GM18519 (cell line): Measurements from ENCODE around the gene PHTF2.
"Not testable (repeated sequence)": the region's sequence is repeated elsewhere in the genome, so short reads cannot be mapped to it uniquely, and the experiment has no call there.

Experiments
- ATAC-seq: cut with Tn5 transposase; IDR thresholded peaks from one replicate; pipeline ENCODE4 v1.9.1; 2021; ENCODE audit warnings: mild to moderate bottlenecking, moderate library complexity; ENCODE audit not compliant: unreplicated experiment, low FRiP score

The PHTF2 gene

DNA sequence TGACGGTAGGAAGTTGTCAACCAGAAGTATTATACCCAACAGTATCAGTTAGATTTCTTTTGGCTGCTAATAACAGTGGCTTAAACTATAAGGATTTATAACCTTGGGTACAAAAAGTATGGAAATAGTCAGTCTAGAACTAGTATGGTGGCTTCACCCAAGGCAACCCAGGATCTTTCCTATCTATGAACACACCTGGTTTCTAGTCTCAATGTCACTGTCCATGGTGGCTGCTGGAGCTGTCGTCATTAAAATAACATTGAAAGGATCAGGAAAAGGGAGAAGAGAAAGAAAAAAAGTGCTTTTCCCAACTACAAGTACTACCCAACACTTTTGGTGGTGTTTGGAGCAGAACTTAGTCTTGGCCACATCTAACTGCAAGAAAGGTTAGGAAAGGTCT is 27.7 kb downstream of the PHTF2 start:
- ATAC-seq, result no peak

DNA sequence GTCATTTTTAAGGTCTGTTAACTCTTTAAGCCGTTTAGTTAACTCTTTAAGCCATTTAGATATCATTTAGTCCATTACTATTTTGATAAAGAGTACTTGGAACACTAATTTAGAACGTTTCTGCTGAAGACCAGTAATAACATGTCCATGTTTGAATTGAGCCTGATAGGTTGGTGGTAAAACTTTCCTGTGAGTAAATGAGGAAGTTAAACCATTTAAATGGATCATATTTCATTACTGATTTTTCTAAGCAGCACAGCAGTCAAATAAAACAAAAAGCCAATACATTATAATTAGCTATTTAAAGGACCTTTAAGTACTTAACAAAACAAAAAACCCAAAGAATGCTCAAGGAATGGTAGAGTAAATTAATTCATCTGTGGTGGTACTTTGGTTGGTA is 29.4 kb downstream of the PHTF2 start:
- ATAC-seq, result no peak

DNA sequence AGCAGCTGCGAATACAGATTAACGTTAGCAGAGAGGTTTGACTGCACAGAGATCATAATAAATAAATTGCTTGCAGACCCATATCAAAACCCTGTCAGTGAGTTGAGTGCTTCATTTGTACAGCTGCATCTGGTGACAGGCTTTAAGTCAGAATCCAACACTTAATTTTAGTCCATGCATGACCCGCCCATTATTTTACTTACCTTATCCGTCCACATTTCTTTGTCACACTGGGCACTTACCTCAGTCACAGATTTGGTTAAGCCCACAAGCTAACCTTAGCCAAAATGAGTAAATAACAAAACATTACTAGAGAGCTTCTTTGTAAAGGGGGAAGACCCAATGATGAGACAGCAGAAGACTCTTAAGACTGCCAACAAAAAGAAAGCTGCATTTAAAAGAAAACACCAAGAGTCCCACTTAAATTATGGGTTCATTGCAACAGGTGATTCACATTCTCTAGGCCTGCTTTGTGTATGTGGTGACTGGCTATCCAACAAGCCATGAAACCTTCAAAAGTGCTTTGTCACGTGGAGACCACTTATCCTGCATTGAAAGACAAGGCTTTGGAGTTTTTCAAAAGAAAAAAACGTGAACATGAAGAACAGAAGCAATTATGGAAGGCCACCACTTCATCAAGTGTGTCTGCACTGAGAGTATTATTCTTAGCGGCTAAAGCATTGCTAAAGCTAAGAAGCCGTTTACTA is 32.2 kb downstream of the PHTF2 start:
- no peak for ATAC-seq

DNA sequence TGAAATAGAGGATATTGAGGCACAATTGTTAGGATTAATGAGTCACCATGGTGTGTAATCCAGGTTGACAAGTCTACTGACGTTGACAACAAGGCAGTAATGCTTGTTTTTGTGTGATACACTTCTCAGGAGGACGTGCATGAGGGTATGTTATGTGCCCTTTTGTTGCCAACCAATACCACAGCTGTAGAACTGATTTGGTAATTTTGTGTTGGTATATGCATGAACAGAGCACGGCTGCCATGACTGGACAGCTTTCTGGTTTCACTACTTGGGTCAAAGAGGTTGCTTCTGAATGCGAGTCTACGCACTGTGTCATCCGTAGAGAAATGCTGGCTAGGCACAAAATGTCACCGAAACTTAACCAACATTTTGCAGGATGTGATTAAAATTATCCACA is 32.9 kb downstream of the PHTF2 start:
- ATAC-seq, result no peak

DNA sequence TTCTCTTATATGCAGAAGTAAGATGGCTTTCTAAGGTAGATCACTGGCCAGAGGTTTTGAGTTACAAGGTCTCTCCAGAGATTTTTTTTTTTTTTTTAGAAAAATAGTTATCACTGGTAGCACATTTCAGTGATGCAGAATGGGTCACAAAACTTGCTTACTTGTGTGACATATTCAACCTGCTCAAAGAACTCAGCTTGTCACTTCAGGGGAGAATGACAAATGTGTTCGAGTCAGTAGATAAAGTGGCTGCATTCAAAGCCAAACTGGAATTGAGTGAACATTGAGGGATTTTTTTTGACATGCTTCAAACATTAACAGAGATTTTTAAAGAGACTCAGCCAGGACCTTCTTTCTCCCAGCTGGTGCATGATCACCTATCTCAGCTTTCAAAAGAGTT is 33.4 kb downstream of the PHTF2 start:
- ATAC-seq, result no peak

DNA sequence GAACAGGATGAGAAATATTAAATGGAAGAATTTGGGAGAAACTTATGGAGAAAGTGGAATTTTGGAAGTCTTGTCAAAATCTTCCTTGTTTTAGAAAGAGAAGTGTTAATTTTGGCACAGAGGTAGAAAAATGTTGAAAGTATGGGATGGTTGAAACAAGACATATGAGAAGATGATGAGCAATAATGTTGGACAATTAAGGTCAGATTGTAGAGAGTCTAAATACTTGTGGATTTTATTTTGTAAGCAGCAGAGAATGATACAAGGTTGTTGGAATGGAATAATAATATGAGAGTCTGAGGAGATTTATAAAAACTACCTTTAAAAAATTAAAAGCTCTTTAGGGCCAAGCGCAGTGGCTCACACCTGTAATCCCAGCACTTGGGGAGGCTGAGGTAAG is 34.6 kb downstream of the PHTF2 start:
- ATAC-seq, result no peak

DNA sequence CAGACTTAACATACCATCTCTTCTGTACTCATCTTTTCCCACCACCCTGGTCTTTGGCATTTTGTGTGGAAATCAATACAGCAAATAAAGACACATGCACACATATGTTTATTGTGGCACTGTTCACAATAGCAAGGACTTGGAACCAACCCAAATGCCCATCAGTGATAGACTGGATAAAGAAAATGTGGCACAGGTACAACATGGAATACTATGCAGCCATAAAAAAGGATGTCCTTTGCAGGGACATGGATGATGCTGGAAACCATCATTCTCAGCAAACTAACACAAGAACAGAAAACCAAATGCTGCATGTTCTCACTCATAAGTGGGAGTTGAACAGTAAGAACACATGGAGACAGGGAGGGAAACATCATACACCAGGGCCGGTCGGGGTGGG is 37.9 kb downstream of the PHTF2 start:
- ATAC-seq, result not testable (repeated sequence)

DNA sequence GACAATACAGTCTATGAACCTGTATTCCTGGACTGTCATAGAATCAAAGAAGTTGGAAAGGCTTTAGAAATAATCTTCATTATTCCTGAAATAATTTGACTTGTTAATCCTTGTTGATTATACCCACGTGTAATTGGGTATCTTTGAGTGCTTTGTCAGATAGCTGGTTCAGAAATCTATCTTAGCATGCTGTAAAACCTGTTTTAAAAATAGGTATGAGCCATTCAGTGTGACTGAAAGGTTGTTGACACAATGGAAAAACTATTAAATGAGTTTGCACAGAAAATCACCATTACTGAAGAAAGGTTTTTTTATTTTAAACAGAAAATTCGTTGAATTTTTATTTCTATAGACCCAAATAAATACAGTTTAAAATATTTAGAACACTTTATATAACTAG is 38.7 kb downstream of the PHTF2 start:
- no peak for ATAC-seq

DNA sequence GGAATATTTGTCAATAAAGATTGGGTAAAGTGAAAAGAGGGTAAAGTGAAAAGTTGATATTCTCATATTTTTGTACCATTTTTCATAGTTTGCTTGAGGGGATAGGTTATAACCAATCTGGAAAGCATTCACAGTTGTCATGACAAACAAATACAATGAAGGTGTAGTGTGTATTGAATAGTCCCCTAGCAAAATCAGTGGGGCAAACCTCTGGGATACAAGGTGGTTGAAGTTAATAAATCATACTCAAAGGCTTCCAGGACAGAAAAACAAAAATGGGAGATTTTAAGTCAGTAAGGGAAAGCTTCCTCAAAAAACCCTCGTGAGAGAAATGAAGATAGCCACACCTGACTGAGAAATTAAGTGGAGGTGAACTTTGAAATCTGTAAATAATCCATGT is 39.4 kb downstream of the PHTF2 start:
- no peak for ATAC-seq

DNA sequence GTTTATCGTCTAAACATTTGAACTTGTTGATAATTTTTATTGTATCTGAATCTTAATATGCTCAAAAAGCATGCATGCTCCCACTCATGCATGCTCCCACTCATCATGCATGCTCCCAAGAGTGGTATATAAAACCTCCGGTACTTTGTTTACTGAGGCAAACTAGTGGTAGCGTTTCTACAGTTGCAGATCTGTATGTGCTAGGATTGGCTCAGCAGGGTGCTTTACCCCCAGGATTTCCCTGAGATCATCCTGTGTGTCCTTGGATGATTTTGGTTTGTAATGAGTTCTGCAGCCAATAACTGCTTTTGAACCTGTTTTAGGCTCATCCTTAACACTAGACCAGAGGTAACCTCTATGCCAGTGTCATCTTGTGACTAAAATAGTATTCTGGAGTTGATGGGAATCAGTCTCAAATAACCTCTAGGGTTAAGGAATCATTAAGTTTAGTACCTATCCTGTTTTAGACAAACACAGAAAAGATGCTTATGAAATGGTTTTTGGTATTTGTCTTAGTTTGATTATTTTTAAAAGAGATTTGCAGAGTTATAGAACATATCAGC is 40.4 kb downstream of the PHTF2 start:
- ATAC-seq, result no peak

DNA sequence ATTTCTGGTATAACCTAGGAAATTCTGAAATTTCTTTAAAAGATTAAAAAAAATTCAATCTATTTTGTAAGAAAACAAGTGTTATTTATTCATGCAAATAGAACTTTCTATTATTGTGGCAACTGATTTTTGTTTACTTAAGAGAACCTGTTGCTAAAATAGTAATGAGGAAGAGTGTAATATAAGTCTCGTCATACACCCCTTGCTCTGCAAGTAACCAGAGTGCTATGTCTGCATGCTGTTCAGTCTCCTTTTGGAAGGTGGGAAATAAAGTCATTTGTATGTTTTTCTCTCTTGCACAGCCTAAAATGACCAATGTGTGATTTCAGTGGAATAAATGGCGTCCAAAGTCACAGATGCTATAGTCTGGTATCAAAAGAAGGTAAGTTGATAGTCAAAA is 41.3 kb downstream of the PHTF2 start:
- no peak for ATAC-seq

DNA sequence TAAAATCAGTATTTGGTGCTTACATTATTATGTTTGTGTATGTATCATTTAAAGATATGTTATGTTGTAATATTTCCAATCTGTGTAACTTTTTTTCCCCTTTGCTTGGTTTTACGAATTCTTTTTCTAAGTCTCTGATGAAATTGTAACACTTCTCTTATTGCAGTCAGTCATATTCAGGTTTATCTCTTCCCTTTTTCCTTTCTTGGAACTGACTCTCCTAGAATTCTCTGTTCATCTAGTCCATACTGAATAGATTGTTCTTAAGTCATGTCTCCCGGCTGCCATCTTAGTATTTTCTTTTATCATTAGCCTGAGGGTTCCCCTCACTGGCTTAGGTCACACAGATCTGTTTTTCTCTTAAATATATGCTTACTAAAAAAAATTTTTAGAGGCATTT is 44.6 kb downstream of the PHTF2 start:
- ATAC-seq, result no peak

DNA sequence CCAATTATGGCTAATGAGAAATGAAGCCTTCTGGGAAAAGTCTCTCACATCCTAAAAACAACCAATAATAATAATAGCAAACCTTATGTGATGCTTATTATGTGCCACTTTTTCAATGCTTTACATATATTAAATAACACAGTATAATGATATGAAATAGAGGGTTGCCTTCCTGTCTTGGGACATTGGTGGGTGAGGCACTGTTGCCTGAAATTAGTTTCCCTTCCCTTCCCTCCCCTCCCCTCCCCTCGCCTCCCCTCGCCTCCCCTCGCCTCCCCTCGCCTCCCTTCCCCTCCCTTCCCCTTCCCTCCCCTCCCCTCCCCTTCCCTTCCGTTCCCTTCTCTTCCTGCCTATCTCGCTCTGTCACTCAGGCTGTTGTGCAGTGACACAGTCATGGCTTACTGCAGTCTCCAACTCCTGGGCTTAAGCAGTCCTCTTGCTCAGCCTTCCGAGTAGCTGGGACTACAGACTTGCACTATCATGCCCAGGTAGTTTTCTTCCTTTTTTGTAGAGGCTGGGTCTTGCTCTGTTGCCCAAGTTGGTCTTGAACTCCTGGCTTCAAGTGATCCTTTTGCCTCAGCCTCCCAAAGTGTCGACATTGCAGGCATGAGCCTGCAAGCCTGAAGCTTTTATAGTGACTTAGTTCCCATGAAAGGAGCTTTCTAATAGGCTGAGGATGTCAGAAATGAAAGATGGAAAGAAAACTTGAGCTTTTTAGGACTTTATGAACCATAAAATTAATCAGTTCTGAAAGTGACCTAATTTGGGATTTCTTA is 47.9 kb downstream of the PHTF2 start:
- no peak for ATAC-seq

DNA sequence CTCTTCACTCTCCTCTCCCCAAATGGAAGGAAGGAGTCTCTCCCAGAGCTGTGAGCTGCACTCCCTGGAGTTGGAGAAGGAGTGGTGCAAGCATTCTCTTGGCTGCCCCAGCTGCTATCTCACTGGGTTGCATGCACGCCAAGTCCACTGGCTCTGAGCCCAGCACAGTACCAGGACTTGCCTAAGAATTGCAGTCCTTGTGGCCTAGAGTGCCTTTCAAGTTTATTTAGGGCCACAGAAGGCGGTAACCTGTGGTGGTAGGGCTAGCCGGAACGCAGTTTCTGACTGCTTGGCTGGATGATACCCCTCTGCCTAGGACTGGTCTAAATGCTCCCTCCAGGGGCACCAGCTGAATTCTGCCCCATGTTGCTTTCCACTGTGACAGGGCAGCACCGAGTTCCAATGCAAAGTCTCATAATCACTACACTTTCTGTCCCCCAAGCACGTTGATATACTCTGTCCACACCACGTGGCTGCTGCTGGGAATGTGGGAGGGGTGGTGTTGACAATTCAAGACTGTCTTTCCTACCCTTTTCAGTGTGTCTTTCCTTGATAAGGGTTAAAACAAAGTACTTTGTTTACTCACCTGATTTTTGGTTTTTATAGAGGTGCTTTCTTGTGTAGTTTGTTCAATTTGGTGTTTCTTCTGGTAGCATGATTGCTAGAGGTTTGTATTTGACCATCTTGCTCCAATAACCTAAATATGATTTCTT is 57.0 kb downstream of the PHTF2 start:
- ATAC-seq, result no peak

DNA sequence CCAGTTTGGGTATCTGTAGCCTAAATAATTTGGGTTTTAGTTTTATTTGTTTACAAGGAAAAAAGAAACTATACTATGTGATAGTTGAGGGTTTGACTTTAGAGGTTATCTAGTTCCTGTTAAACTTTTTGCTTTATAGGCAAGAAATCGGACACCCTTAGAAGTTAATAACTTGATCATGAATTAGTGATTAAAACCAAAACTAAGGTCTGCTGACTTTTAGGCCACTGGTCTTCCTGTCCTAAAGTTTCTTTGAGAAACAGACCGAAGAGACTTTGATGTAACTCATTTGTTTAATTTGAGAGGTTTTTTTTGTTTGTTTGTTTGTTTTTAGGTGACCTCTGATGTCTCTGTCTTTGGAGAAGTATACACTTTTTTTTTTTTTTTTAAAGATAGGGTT is 59.7 kb downstream of the PHTF2 start:
- ATAC-seq, result no peak

DNA sequence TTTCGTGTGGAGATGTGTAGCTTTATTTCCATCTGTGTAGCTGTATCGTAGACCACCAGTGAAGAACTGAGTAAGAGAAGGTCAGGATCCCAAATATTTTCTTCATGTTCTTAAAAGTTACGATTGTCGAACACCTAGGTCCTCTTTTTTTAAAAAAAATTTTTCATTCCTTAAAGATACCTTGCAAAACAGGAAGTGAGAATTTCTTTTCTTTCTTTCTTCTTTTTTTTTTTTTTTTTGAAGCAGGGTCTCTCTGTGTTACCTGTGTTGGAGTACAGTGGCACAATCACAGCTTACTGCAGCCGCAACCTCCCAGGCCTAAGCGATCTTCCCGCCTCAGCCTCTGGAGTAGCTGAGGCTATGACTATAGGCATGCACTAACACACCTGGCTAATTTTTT is 60.8 kb downstream of the PHTF2 start:
- no peak for ATAC-seq

DNA sequence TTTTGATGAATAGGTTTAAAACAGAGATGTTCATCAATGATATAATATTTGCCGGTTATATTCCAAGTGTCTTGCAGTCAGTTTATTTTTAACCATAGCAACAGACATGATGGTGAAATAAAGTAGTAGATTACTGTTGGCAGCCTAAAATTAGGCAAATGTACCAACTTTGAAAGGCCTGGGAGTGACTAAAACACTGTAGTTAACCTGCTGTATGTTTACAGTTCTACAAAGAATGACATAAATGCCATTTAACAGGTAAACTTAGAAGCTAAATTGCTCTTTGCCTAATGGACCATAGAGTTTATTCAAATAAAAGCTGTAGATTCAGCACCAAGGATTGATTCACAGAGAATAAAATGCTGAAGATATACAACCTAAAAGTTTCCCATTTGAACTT is 64.1 kb downstream of the PHTF2 start:
- ATAC-seq, result no peak

DNA sequence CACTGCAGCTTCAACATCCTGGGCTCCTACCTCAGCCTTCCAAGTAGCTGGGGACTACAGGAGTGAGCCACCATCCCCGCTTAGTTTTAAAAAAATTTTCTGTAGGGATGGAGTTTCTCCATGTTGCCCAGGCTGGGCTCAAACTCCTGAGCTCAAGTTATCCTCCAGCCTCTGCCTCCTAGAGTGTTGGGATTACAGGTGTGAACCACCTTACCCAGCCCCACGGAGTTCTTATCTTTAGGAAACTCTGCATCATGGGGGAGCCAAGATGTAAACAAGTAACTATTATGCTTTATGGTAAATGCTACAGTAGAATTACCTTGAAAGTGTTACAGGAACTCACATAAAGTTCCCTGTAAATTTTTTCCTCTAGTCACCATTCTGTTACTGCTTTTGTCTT is 65.3 kb downstream of the PHTF2 start:
- no peak for ATAC-seq

DNA sequence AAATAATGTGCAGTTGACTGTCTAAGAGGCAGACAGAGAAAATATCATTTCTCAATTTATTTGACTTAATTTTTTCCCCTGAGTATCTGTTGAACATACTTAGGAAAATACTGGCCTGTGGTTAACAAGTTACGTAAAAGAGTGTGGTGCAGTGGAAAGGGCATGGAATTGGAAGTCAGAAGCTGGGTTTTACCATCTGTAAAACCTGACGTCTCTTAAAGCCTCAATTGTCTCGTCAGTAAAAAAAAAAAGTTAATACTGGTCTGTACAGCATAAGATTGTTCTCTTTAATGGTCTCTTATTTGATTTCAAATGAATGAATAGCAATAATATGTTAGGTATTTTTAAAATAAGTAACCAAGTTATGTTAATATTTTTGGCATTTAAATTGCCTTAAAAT is 67.8 kb downstream of the PHTF2 start:
- ATAC-seq, result no peak

DNA sequence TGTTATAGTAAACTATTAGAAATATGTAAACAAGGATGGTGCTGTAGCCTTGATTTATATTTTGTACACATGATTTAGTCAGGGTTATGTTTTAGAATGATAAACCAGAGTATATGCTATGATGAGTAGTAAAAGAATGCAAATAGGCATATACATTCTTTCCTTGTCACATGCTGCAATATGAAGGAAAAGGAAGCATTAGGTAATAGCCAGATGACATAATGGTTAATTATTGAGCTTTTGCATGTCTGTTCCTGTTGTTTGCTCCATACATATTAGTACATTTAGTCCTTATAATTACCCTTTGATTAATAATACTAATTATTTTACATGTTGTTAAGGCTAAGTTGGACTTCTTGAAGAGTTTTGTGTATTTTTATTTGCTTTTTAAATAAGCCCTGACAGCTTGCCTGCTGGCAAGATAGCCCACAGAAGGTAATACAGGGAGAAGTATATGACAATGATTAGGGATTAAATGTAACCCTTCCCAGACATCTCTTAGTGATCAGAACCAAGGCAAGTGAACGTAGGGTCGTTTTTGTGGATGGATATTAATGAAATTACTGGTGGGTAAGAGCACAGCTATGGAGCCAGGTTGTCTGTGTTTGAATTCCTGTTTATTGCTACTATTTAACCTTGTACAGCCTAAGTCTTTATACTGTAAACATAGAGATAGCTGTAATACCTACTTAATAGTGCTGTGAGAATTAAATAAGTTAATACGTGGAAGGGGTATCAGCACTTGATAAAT is 68.4 kb downstream of the PHTF2 start:
- ATAC-seq, result no peak

DNA sequence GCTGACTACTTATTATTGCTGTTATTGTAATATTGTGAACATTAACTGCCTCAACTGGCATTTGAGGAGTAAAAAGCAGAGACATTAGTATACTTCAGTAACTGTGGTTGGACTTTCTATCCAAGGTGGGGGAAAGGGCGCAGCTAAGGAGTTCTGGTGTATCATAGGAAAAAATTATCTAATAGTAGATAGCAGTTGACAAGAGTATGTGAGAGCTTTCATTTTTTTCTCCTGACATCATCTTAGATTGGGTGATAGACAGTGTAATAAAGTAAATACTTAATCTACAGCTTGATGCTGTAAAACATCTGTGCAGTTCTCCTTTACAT is 68.9 kb downstream of the PHTF2 start:
- no peak for ATAC-seq
